ENCODE measurements around the gene SDK1. TPM values are rescaled to one million over a fixed set of nuclear protein-coding genes. Genes with fewer than 3 reads are reported as not detected.

Gene SDK1
- total RNA-seq (2021; fragmentation: NEBNext Ultra II Directional; extraction: Animal tissue kit (Norgen Biotek cat#: 25700)) (7.2 and 7.3 TPM in 2 replicates), polyA plus RNA-seq (2011; rRNA removed) (3.3 and 4.7 TPM in 2 replicates), polyA minus RNA-seq (2011; rRNA and poly(A)+ RNA removed) (10.0 and 10.6 TPM in 2 replicates)
- 2.7 TPM for polyA plus RNA-seq (2011; cell fraction: cytosol; rRNA removed)
- 10.6 TPM for polyA plus RNA-seq (2011; cell fraction: nucleus; rRNA removed)
- polyA plus RNA-seq (2012, experiment 1 of 2) = 3.6 to 7.4 TPM (median 6.1 TPM) in 4 replicates
- polyA plus RNA-seq (2012, experiment 2 of 2) = 2.8 TPM
- 7.2 TPM for polyA plus RNA-seq (2013, experiment 1 of 2)
- polyA plus RNA-seq (2013, experiment 2 of 2) = 5.9 TPM
- 8.9 TPM for polyA minus RNA-seq (2011; cell fraction: cytosol; rRNA and poly(A)+ RNA removed)
- 21.6 TPM for polyA minus RNA-seq (2011; cell fraction: nucleus; rRNA and poly(A)+ RNA removed)
- long read RNA-seq, experiment 1, partial matches to known transcripts = 4 of 8 reads
- long read RNA-seq, experiment 1, other reads (novel, unspliced or antisense) = 4 of 8 reads
- long read RNA-seq, experiment 2 = 0 reads

GRCh38 chr7:3300651-3301448, at the start of gene SDK1:
Gene SDK1 (plus strand): TSS chr7:3301252. CDS start chr7:3301587, 335 bp downstream.
- Histone ChIP-seq H3K9ac (replicated peaks in 1 of 4; ENCODE audit: extremely low read depth in 1 of 4, low read depth in 3 of 4, low read length in 3 of 4) (peak within 1 kb of the TSS; percentile 34 to 70 (median 46); a peak in 5 of 7 replicates), H2BK15ac (ENCODE audit: low read length) (no peak within 1 kb of the TSS), H3K23me2 (ENCODE audit: low read depth, low read length) (peaks cover 11% of the 10 kb centered on the region), H3K14ac (ENCODE audit: insufficient read length) (no peak within 1 kb of the TSS), H2BK12ac (ENCODE audit: low read depth, low read length) (no peak within 1 kb of the TSS), H3K56ac (replicated peaks; ENCODE audit: insufficient read length, low read depth, low read length) (no peak within 1 kb of the TSS), H2BK5ac (ENCODE audit: low read depth, low read length) (no peak within 1 kb of the TSS), H3K4me3 (ENCODE audit: extremely low read depth in 1 of 4, insufficient read depth in 2 of 4, low read depth in 3 of 4, low read length in 4 of 4) (peak within 1 kb of the TSS; percentile 64 to 85 (median 72)), H3K4me2 (ENCODE audit: insufficient read depth in 1 of 2, low read depth in 2 of 2, low read length in 2 of 2) (peak within 1 kb of the TSS; percentile 90 to 92), H3K23ac (ENCODE audit: insufficient read length) (no peak within 1 kb of the TSS), H3K27me3 (replicated peaks in 1 of 4; ENCODE audit: control insufficient read depth in 3 of 4, extremely low read depth in 1 of 4, insufficient read depth in 3 of 4, low read length in 3 of 4) (peaks cover 0 to 9% (median 0%) of the 10 kb centered on the region in 4 experiments; a peak in 3 of 7 replicates), H3K36me3 (ENCODE audit: control insufficient read depth in 2 of 4, insufficient read depth in 4 of 4, low read length in 3 of 4) (no peaks in the 10 kb centered on the region), H3K79me1 (ENCODE audit: low read depth, low read length) (no peaks in the 10 kb centered on the region), H3K4ac (replicated peaks; ENCODE audit: insufficient read length, low read depth, low read length) (no peak within 1 kb of the TSS), H4K20me1 (replicated peaks in 1 of 2; ENCODE audit: control insufficient read depth in 1 of 2, insufficient read depth in 2 of 2, low read length in 2 of 2) (no peaks in the 10 kb centered on the region), H4K91ac (replicated peaks; ENCODE audit: insufficient read length, low read length) (no peak within 1 kb of the TSS), H3K18ac (ENCODE audit: extremely low read depth, low read length) (peak within 1 kb of the TSS; percentile 13), H3K4me1 (replicated peaks in 1 of 4; ENCODE audit: control insufficient read depth in 3 of 4, insufficient read depth in 4 of 4, low read length in 3 of 4) (peaks cover 2 to 8% (median 5%) of the 10 kb centered on the region in 4 experiments; a peak in 6 of 7 replicates), H2BK120ac (replicated peaks; ENCODE audit: low read depth, low read length) (no peak within 1 kb of the TSS), H2AK5ac (ENCODE audit: low read depth, low read length) (no peak within 1 kb of the TSS), H4K5ac (ENCODE audit: insufficient read length, low read depth, low read length) (no peak within 1 kb of the TSS), H4K8ac (ENCODE audit: extremely low read depth, insufficient read depth, low read length) (no peak within 1 kb of the TSS), H2AFZ (ENCODE audit: low read length) (peak within 1 kb of the TSS; percentile 95; the same call in 1 of the 2 replicates), H3K9me3 (ENCODE audit: insufficient read depth in 2 of 2, low read depth in 1 of 2, low read length in 1 of 2) (no peaks in the 10 kb centered on the region), H3K79me2 (ENCODE audit: control insufficient read depth in 1 of 2, insufficient read depth in 2 of 2, low read length in 2 of 2) (peaks cover 0 to 24% of the 10 kb centered on the region in 2 experiments; a peak in 2 of 4 replicates), H2BK20ac (ENCODE audit: low read length) (no peak within 1 kb of the TSS), H3K27ac (ENCODE audit: low read depth, low read length) (no peak within 1 kb of the TSS)
- peak; percentile 47 to 94 for DNase-seq (ENCODE audit: low read depth in 1 of 2, low spot score in 2 of 2)
- CTCF ChIA-PET (ENCODE audit: partially characterized antibody) = interaction anchor here (0.6 to 2.9 kb wide), 13 partner anchors 10 to 466 kb away, joined by 3 to 15 read pairs (median 4); no protein-coding TSS in a partner anchor
- WGBS, 2 experiments (ENCODE audit: extremely low coverage in 1 of 2, insufficient coverage in 1 of 2, insufficient read length in 1 of 2, insufficient replicate concordance in 2 of 2, low coverage in 1 of 2, low lambda C conversion rate in 2 of 2, missing lambda C conversion rate in 1 of 2) = 2% methylated on average over 24 of the region's 119 CpGs; no CpG with 5 or more reads in 1 of the 2 experiments
- FAIRE-seq = no peak
- POLR2A ChIA-PET (ENCODE audit: partially characterized antibody) = interaction anchor here (1.0 kb wide), 1 partner anchor 18 kb away, joined by 3 read pairs; no protein-coding TSS in a partner anchor
- TF ChIP-seq E2F6 (IDR thresholded peaks at IDR 0.05) (peak; percentile 92), POLR2AphosphoS5 (IDR thresholded peaks at IDR 0.05; ENCODE audit: low read depth, low read length) (no peak), RAD21 (IDR thresholded peaks at IDR 0.05 in 1 of 2, conservative IDR thresholded peaks at IDR 0.05 in 1 of 2; ENCODE audit: low read depth in 2 of 2, low read length in 2 of 2) (peak; percentile 71 to 85), RFX5 (IDR thresholded peaks at IDR 0.05; ENCODE audit: borderline replicate concordance, low read depth, low read length) (no peak), SIN3A (conservative IDR thresholded peaks at IDR 0.05 in 1 of 2, IDR thresholded peaks at IDR 0.05 in 1 of 2; ENCODE audit: low read depth in 1 of 2, low read length in 2 of 2) (no peak; a peak in 1 of 4 replicates), SAP30 (IDR thresholded peaks at IDR 0.05; ENCODE audit: insufficient read depth, insufficient replicate concordance, low read length) (no peak), CBX8 (IDR thresholded peaks at IDR 0.05; ENCODE audit: borderline replicate concordance, low read depth, low read length) (no peak), POLR2A (IDR thresholded peaks at IDR 0.05; ENCODE audit: control extremely low read depth in 1 of 2, low read depth in 2 of 2, low read length in 2 of 2) (no peak)
